ENCODE measurements around the gene CABLES1.

Gene CABLES1

DNA sequence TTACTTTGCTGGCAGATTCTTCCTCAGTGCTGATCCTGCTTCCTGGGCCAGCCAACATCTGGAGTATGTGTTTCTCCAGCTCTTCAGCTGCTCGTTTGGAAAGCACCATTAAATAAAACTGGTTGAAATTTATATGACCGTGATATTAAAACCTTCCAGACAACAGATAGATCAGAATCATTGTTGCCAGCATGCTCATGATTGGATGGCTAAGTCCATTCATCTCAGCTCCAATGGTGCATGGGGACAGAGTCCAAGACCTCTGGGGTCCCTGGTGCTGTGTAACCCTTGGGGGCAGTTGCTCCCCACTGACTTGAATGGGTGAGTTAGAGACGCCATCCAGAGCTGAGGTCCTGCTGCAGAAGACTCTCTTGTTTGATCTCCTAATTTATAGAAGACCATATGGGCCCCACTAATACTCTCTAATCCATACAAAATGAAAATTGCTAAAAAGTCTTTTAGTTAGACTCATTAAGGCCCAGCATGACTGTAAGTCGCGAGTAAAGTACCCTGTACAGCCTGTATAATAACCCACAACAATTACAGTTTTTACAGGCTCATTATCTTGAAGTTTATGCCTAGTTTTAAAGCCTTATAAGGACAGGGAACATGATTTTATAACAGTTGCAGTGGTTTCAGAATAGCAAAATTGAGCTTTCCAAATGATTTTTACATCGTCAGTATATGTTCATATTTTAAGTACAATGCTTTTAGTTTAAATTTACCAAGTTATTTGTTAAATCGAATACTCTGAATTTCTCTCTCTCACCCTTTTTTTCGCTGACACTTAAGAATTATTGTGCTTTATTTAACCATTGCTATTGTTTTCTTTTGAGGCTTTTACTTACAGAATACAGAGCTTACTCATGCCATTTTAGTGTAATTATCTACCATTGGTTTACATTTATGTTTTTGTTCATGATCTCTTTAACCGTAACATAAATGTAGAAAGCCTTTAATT lies 60.0 kb downstream of the CABLES1 start:
- Mint-ChIP-seq H3K4me1 (peaks cover 11% of the 10 kb centered on the region), H3K27me3 (peaks cover 8% of the 10 kb centered on the region), H3K27ac (no peak overlapping the region), H3K9me3 (no peaks in the 10 kb centered on the region), H3K36me3 (no peaks in the 10 kb centered on the region), H3K4me3 (no peak overlapping the region)
- CTCF ChIA-PET: no interaction called here
- no peak for DNase-seq

DNA sequence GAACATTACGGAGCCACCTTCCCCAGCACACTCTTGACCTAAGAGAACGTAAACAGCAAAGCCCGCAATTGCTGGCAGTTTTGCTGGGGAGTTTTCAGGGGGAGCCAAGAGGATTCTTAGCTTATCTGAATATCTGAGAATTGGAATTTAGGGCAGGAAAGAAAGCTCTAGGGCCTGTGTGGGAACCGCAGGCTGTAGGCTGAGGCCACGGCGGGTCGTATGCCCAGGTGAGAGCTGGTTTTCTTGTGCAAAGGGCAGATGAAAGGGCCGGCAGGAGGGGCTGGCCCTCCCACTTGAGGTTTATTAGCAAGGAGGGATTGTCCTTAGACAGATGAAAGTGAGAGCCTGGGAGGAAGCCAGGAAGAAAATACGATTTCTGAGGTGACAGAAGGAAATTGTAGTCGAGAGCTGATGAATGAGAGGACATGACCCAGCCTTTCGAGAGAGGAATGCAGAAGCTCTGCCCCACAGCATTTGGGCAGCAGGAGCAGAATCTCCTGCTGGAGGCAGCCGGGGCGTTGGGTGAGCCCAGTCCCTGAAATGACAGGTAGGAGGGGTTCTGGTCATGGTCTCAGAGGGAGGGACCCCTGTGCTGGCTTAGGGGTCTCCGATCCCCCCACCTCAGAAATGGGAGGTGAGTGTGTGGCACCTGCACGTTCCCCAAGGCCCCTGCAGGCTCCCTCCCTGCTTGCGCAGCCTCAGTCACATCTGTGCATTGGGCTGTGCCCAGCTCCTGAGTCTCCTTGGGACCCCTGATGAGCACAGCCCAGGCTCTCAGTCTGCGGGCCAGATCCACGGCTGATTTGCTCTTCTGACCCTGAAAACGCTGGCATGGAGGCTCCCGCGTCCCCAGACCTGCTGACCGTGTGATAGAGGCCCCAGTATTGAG lies 61.1 kb downstream of the CABLES1 start:
- CTCF ChIA-PET: no interaction called here
- no peak for DNase-seq

DNA sequence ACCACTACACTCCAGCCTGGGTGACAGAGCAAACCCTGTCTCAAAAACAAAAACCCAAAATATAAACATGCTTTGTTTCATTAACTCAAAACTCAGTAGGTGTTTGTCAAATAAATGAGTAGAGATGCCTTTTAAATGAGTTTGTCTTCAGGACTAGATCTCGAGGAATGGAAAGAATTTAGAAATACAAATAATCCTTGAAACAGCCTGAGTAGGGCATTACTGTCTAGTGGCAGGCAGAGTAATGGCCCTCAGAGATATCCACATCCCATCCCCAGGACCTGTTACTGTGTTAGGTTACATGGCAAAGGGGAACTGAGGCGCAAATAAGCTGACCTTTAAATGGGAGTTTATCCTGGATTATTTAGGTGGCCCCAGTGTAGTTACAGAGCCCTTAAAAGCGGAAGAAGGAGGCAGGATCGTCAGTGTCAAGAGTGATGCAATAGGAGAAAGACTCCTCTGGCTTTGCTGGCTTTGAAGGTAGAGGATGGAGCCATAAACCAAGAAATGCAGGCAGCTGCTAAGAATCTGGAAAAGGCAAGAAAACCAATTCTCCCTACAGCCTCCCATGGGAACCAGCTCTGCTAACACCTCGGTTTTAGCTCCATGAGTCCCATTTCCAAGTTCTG lies 63.0 kb downstream of the CABLES1 start:
- peaks cover 2% of the 10 kb centered on the region for H3K9me3 Mint-ChIP-seq
- peaks cover 22% of the 10 kb centered on the region for H3K27me3 Mint-ChIP-seq
- H3K36me3 Mint-ChIP-seq: no peaks in the 10 kb centered on the region
- no peak for DNase-seq
- CTCF ChIA-PET: no interaction called here
- H3K4me1 Mint-ChIP-seq: peaks cover 7% of the 10 kb centered on the region
- no peak overlapping the region for H3K4me3 Mint-ChIP-seq
- no peak overlapping the region for H3K27ac Mint-ChIP-seq

More for the DNA sequence above, 61.1 kb downstream of the CABLES1 start:
- Mint-ChIP-seq H3K36me3 (no peaks in the 10 kb centered on the region), H3K27ac (no peak overlapping the region), H3K4me1 (peaks cover 11% of the 10 kb centered on the region), H3K4me3 (no peak overlapping the region), H3K27me3 (peaks cover 8% of the 10 kb centered on the region), H3K9me3 (no peaks in the 10 kb centered on the region)

DNA sequence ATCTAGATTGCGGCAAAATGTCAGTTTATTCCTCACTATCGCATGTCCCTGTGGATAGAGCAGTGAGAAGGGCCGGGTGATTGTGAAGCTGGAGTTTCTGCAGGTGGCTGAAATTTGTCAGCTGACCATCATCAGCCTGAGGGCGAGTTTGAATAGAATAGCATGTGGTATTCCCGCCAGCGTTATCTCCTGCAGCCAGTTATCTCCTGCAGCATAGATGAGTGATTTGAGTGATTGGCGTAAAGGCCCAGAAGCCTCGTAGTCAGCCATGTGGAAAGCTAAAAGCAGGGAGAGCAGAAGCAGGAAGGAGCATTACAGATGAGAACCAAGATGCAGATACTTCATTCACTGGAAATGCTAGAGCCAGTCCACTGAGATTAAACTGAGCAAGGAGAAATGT lies 65.5 kb downstream of the CABLES1 start:
- Mint-ChIP-seq H3K4me1 (peaks cover 13% of the 10 kb centered on the region), H3K4me3 (no peak overlapping the region), H3K27me3 (peaks cover 34% of the 10 kb centered on the region), H3K36me3 (peaks cover 5% of the 10 kb centered on the region), H3K27ac (no peak overlapping the region), H3K9me3 (peaks cover 2% of the 10 kb centered on the region)
- no peak for DNase-seq
- CTCF ChIA-PET: interaction anchor here (0.7 to 1.1 kb wide), 2 partner anchors 9 to 51 kb away, joined by 3 read pairs; no protein-coding TSS in a partner anchor

DNA sequence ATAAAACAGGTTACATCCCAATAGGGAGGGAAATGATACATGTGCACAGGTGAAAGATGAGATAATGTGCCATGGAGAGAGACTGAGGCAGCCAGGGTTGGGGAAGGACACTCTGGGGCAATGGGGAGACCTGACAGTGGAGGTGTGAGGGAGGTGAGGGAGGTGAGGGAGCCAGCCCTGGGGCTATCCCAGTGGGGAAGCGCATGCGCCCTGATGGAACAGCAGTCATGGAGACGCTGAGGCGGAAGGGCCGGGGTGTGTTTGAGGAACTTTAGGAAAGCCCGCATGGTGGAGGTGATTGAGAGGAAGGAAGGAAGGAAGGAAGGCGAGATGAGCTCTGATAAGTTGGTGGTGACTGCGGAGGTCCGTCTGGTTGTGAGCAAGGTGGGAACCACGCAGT lies 66.5 kb downstream of the CABLES1 start:
- no peak for DNase-seq
- Mint-ChIP-seq H3K36me3 (peaks cover 5% of the 10 kb centered on the region), H3K9me3 (peaks cover 2% of the 10 kb centered on the region), H3K27me3 (peaks cover 35% of the 10 kb centered on the region), H3K4me1 (peaks cover 13% of the 10 kb centered on the region), H3K27ac (no peak overlapping the region), H3K4me3 (no peak overlapping the region)
- CTCF ChIA-PET: interaction anchor here (0.7 kb wide), 1 partner anchor 52 kb away, joined by 3 read pairs; no protein-coding TSS in a partner anchor

DNA sequence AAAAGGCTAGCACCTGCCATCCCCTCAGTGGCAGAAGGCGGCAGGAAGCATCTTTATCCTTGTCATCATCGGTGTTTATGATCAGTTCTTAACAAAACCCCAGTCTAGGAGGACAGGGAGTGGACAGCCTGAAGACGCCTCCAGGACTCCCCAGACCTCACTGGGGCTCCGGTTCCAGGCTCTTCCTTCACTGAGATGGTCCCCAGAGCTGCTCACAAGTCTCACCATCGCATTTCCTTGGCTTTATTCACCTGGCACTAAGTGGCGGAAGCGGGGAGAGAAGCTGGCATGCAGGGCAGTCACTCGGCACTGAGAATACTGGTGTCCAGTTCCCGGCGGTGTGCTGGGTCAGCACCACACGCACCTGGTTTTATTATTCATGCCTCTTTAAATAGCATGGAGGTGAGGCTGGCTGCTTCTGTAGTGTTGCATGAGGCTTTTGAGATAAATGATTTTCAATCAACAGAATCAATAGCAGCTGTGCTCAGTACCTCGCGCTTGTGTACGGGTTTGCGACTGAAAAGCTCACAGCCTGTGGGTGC lies 68.7 kb downstream of the CABLES1 start:
- H3K9me3 Mint-ChIP-seq: peaks cover 4% of the 10 kb centered on the region
- no peak overlapping the region for H3K27ac Mint-ChIP-seq
- peaks cover 38% of the 10 kb centered on the region for H3K27me3 Mint-ChIP-seq
- H3K4me3 Mint-ChIP-seq: no peak overlapping the region
- peaks cover 7% of the 10 kb centered on the region for H3K36me3 Mint-ChIP-seq
- peaks cover 13% of the 10 kb centered on the region for H3K4me1 Mint-ChIP-seq
- no peak for DNase-seq
- CTCF ChIA-PET: no interaction called here

DNA sequence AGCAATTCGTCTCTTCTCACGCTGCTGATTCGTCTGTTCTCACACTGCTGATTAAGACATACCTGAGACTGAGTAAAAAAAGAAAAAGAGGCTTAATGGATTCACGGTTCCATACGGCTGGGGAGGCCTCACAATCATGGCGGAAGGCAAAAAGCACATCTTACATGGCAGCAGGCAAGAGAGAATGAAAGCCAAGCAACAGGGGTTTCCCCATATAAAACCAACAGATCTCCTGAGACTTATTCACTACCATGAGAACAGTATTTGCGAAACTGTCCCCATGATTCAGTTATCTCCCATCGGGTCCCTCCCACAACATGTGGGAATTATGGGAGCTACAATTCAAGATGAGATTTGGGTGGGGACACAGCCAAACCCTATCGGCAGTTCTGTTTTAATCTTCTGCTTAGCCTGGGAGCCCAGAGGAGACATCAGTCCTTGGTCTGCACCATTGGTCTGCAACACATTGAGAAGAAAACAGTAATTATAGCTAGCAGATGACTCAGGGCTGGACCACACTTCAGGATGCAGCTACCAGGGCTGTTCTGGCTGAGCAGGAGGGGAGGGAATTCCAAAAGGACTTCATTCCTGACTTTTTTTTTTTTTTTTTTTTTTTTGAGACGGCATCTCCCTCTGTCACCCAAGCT lies 69.4 kb downstream of the CABLES1 start:
- H3K4me3 Mint-ChIP-seq: no peak overlapping the region
- H3K9me3 Mint-ChIP-seq: peaks cover 4% of the 10 kb centered on the region
- H3K36me3 Mint-ChIP-seq: peaks cover 7% of the 10 kb centered on the region
- peaks cover 13% of the 10 kb centered on the region for H3K4me1 Mint-ChIP-seq
- CTCF ChIA-PET: no interaction called here
- no peak overlapping the region for H3K27ac Mint-ChIP-seq
- no peak for DNase-seq
- peaks cover 43% of the 10 kb centered on the region for H3K27me3 Mint-ChIP-seq

DNA sequence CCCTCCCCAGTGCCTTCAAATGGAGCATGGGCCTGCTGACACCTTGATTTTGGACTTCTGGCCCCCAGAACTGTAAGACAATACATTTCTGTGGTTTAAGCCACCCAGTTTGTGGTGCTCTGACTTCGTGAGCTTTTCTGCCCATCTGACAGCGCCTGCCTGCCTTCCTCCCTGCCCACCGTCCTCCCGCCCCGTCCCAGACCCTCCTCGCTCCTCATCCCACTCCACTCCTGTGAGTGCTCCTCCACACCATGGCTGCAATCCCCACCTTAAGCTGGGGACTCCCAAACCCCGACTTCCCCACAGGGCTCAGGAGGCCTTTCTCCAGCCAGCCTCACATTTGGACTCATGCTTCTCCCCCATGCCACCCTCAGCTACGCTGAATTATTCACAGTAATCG lies 70.7 kb downstream of the CABLES1 start:
- Mint-ChIP-seq H3K9me3 (peaks cover 4% of the 10 kb centered on the region), H3K36me3 (peaks cover 7% of the 10 kb centered on the region), H3K4me1 (peaks cover 13% of the 10 kb centered on the region), H3K27ac (no peak overlapping the region), H3K4me3 (no peak overlapping the region), H3K27me3 (peaks cover 45% of the 10 kb centered on the region)
- CTCF ChIA-PET: no interaction called here
- DNase-seq: no peak

DNA sequence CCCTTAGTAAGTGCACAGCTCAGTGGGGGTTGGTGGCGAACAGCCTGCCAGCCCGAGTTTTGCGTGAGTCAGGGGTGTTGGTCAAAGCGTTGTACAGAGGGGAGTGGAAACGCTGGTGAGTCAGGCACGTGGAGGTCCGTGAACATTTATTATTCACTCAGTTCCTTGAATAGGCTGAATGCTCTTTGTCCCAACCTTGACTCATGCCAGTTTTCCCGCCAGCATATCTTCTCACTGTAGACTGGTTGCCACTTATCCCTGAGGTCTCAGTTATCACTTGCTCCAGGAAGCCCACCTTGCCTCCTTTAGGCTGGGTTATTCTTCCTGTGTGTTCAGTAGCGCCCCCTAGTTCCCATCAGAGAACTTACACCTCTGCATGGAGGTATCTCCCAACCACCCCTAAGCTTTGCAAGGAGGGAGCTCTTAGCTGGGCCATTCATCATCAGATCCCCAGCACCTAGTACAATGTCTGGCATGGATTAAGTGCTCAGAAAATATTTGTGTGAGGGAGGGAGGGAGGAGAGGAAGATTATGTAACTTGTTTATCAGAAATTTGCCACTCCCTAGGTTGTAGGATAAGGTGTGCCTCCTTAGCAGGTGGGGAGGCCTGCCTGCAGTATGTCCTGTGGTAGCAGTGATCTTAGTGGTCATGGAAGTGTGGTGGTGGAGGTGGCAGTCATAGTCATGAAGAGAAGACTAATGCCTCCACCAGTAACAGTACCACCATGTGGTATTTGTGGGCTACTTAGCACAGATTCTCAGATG lies 72.1 kb downstream of the CABLES1 start:
- peaks cover 11% of the 10 kb centered on the region for H3K4me1 Mint-ChIP-seq
- H3K27me3 Mint-ChIP-seq: peaks cover 38% of the 10 kb centered on the region
- peaks cover 7% of the 10 kb centered on the region for H3K36me3 Mint-ChIP-seq
- CTCF ChIA-PET: interaction anchor here (0.7 to 1.4 kb wide), 4 partner anchors 15 to 52 kb away, joined by 3 read pairs; no protein-coding TSS in a partner anchor
- no peak for DNase-seq
- no peak overlapping the region for H3K4me3 Mint-ChIP-seq
- H3K9me3 Mint-ChIP-seq: peaks cover 4% of the 10 kb centered on the region
- H3K27ac Mint-ChIP-seq: no peak overlapping the region

DNA sequence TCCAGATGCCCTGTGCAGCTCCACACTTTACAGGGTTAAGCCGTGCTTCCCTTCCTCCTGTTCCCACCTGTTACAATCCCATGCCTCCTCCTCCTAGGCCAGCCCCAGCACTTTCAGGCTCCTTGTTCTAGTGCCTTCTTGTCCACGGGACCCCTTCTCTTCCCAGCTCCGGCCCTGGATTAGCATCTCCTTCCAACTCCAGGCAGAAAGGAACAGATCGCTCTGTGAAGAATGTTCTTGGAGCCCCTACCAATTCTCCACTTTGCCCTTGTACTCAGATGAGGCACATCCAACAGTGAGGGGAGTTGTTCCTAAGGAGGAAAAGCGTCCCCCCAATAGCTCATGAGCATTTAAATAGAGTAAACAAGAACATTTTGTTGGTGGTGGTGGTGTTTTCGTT lies 72.7 kb downstream of the CABLES1 start:
- H3K4me3 Mint-ChIP-seq: no peak overlapping the region
- peaks cover 7% of the 10 kb centered on the region for H3K36me3 Mint-ChIP-seq
- no peak for DNase-seq
- peaks cover 9% of the 10 kb centered on the region for H3K4me1 Mint-ChIP-seq
- peaks cover 33% of the 10 kb centered on the region for H3K27me3 Mint-ChIP-seq
- CTCF ChIA-PET: interaction anchor here (0.7 to 1.4 kb wide), 3 partner anchors 18 to 51 kb away, joined by 3 read pairs; no protein-coding TSS in a partner anchor
- peaks cover 4% of the 10 kb centered on the region for H3K9me3 Mint-ChIP-seq
- no peak overlapping the region for H3K27ac Mint-ChIP-seq

DNA sequence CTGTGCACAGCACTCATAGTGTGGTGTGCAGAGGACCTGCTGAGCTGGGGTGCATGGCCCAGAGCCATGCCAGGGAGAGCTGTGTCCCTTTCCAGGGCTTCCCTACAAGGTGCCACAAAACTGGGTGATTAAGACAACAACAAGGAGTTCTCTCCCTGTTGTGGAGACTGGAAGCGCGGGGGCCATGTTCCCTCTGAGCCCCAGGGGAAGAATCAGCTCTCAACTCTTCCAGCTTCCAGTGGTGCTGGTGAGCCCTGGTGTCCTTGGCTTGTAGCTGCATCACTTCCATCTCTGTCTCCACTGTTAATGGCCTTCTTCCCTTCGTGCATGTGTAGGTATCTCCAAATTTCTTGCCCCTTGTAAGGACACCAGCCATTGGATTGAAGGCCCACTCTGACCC lies 73.3 kb downstream of the CABLES1 start:
- Mint-ChIP-seq H3K4me1 (peaks cover 3% of the 10 kb centered on the region), H3K27ac (no peak overlapping the region), H3K27me3 (peaks cover 29% of the 10 kb centered on the region), H3K36me3 (peaks cover 7% of the 10 kb centered on the region), H3K4me3 (no peak overlapping the region), H3K9me3 (peaks cover 2% of the 10 kb centered on the region)
- no peak for DNase-seq
- CTCF ChIA-PET: interaction anchor here (1.2 to 1.4 kb wide), 2 partner anchors 19 to 51 kb away, joined by 3 read pairs; no protein-coding TSS in a partner anchor

DNA sequence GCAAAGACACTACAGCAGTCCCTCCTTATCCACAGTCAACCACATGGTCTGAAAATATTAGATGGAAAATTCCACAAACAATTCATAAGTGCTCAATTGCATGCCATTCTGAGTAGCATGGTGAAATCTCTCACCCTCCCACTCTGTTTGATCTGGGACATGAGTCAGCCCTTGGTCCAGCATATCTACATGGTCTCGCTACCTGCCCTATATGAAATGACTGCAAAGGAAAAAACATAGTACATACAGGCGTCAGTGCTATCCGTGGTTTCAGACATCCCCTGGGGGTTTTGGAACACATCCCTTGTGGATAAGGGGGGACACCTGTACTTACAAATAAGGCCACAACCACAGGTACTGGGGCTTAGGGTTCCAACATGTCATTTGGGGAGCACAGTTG lies 73.7 kb downstream of the CABLES1 start:
- H3K9me3 Mint-ChIP-seq: peaks cover 2% of the 10 kb centered on the region
- no peak overlapping the region for H3K27ac Mint-ChIP-seq

DNA sequence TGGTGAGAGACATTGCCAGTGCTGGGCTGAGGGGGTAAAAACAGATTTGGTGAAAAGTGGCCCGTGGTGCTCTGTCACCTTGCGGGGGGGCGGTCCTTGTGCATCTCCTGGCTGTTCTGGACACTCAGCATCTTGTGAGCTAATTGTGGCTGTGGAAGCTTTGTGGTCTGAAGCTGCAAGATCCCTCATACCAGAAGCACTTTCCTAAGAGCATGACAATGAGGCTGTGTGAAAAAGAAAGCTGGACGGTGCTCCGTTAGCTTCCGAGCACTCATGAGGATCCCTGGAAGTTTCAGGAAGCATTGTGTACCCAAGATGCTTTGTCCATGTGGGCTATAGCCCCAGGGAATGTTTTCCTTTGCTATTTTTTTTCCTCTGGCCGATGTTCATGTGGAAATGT lies 74.5 kb downstream of the CABLES1 start:
- H3K36me3 Mint-ChIP-seq: peaks cover 3% of the 10 kb centered on the region
- no peaks in the 10 kb centered on the region for H3K4me1 Mint-ChIP-seq
- H3K9me3 Mint-ChIP-seq: peaks cover 2% of the 10 kb centered on the region
- peaks cover 22% of the 10 kb centered on the region for H3K27me3 Mint-ChIP-seq
- no peak overlapping the region for H3K27ac Mint-ChIP-seq
- no peak for DNase-seq
- no peak overlapping the region for H3K4me3 Mint-ChIP-seq
- CTCF ChIA-PET: no interaction called here

More for the DNA sequence above, 73.7 kb downstream of the CABLES1 start:
- CTCF ChIA-PET: no interaction called here
- Mint-ChIP-seq H3K4me1 (no peaks in the 10 kb centered on the region), H3K27me3 (peaks cover 25% of the 10 kb centered on the region), H3K4me3 (no peak overlapping the region), H3K36me3 (peaks cover 7% of the 10 kb centered on the region)
- no peak for DNase-seq
